ENCODE data around the gene PPHLN1. TPM values are rescaled to one million over a fixed set of nuclear protein-coding genes. Genes with fewer than 3 reads are reported as not detected.

The PPHLN1 gene
- total RNA-seq, 2 donors from 2014 or later = 66.6 to 77.6 TPM

DNA sequence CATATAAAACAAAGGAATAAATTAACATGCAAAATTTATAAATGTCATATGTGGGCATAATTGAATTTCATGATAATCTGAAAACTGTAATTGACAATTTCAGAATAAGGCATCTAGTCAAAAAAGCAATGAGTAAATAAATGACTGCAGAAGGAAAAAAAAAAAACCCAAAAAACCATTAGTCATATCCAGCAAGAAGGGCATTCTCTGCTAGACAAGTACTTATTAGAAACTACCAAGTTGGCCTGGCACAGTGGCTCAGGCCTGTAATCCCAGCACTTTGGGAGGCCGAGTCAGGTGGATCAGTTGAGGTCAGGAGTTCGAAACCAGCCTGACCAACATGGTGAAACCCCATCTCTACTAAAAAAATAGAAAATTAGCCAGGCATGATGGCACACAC lies 17.6 kb upstream of the PPHLN1 start:
- Mint-ChIP-seq H3K36me3 (ENCODE audit: low read depth) (peaks cover 7% of the 10 kb centered on the region), H3K4me3 (no peak overlapping the region), H3K4me1 (no peaks in the 10 kb centered on the region), H3K27me3 (ENCODE audit: insufficient read depth) (no peaks in the 10 kb centered on the region), H3K9me3 (peaks cover under 1% of the 10 kb centered on the region), H3K27ac (no peak overlapping the region)
- no peak for TF ChIP-seq CTCF (conservative IDR thresholded peaks at IDR 0.05)
- Histone ChIP-seq H3K4me1 (ENCODE audit: control insufficient read depth, insufficient read depth, low read length) (no peaks in the 10 kb centered on the region), H3K27me3 (ENCODE audit: control insufficient read depth, insufficient read depth, low read length, poor library complexity, severe bottlenecking) (no peaks in the 10 kb centered on the region), H3K9ac (ENCODE audit: extremely low read depth, low read length, poor library complexity, severe bottlenecking) (no peak overlapping the region), H3K27ac (ENCODE audit: low read depth, low read length) (no peak overlapping the region), H3K9me3 (ENCODE audit: control insufficient read depth, low read length) (no peaks in the 10 kb centered on the region), H3K4me3 (ENCODE audit: low read length) (no peak overlapping the region), H3K36me3 (ENCODE audit: control insufficient read depth, insufficient read depth, low read length) (peaks cover 10% of the 10 kb centered on the region)
- WGBS, 2 experiments (ENCODE audit: insufficient coverage in 1 of 2, insufficient read length in 1 of 2) = 90 to 98% methylated on average over 2 of the region's 2 CpGs
- DNase-seq = no peak

- Mint-ChIP-seq H3K4me1 (no peaks in the 10 kb centered on the region), H3K9me3 (no peaks in the 10 kb centered on the region), H3K27ac (no peak overlapping the region), H3K36me3 (ENCODE audit: low read depth) (peaks cover 12% of the 10 kb centered on the region), H3K4me3 (no peak overlapping the region), H3K27me3 (ENCODE audit: insufficient read depth) (no peaks in the 10 kb centered on the region)
- H3K27me3 ChIP-seq (ENCODE audit: control insufficient read depth, insufficient read depth, low read length, poor library complexity, severe bottlenecking) = no peaks in the 10 kb centered on the region
- H3K36me3 ChIP-seq (ENCODE audit: control insufficient read depth, insufficient read depth, low read length) = peaks cover 19% of the 10 kb centered on the region
- TF ChIP-seq CTCF (conservative IDR thresholded peaks at IDR 0.05) = no peak
- H3K9me3 ChIP-seq (ENCODE audit: control insufficient read depth, low read length) = no peaks in the 10 kb centered on the region
- H3K27ac ChIP-seq (ENCODE audit: low read depth, low read length) = no peak overlapping the region
- DNase-seq = no peak
- WGBS, 2 experiments (ENCODE audit: insufficient coverage in 1 of 2, insufficient read length in 1 of 2) = 77 to 87% methylated on average over 4 to 6 of the region's 6 CpGs
- H3K4me3 ChIP-seq (ENCODE audit: low read length) = no peak overlapping the region
- H3K4me1 ChIP-seq (ENCODE audit: control insufficient read depth, insufficient read depth, low read length) = no peaks in the 10 kb centered on the region
- H3K9ac ChIP-seq (ENCODE audit: extremely low read depth, low read length, poor library complexity, severe bottlenecking) = no peak overlapping the region
Observed at GRCh38 chr12:42309996-42310395, 16.0 kb upstream of the PPHLN1 start.

GRCh38 chr12:42315108-42315507 lies 10.9 kb upstream of the PPHLN1 start:
- Mint-ChIP-seq H3K27me3 (ENCODE audit: insufficient read depth) (no peaks in the 10 kb centered on the region), H3K36me3 (ENCODE audit: low read depth) (peaks cover 18% of the 10 kb centered on the region), H3K9me3 (no peaks in the 10 kb centered on the region), H3K4me1 (no peaks in the 10 kb centered on the region), H3K4me3 (no peak overlapping the region), H3K27ac (no peak overlapping the region)
- no peak for DNase-seq
- H3K4me3 ChIP-seq (ENCODE audit: low read length) = no peak overlapping the region
- H3K36me3 ChIP-seq (ENCODE audit: control insufficient read depth, insufficient read depth, low read length) = peaks cover 28% of the 10 kb centered on the region
- no peaks in the 10 kb centered on the region for H3K4me1 ChIP-seq (ENCODE audit: control insufficient read depth, insufficient read depth, low read length)
- H3K27me3 ChIP-seq (ENCODE audit: control insufficient read depth, insufficient read depth, low read length, poor library complexity, severe bottlenecking) = no peaks in the 10 kb centered on the region
- WGBS, 2 experiments (ENCODE audit: insufficient coverage in 1 of 2, insufficient read length in 1 of 2) = 95 to 100% methylated on average over 2 of the region's 2 CpGs
- no peak for TF ChIP-seq CTCF (conservative IDR thresholded peaks at IDR 0.05)
- no peak overlapping the region for H3K27ac ChIP-seq (ENCODE audit: low read depth, low read length)
- no peaks in the 10 kb centered on the region for H3K9me3 ChIP-seq (ENCODE audit: control insufficient read depth, low read length)
- H3K9ac ChIP-seq (ENCODE audit: extremely low read depth, low read length, poor library complexity, severe bottlenecking) = no peak overlapping the region

All from endodermal cell (in vitro differentiated cells).